Mammary epithelial cell (primary cell): Measurements from ENCODE around the gene USP6.

Experiments used
- CTCF ChIP-seq, 2 donors: IDR thresholded peaks in 1 of 2; conservative IDR thresholded peaks in 1 of 2; 2 replicates each; pipeline ENCODE4 v1.5.1; 2011 to 2012; ENCODE audit warnings: inconsistent platforms in 2 of 2, low read length in 2 of 2, mild to moderate bottlenecking in 2 of 2, control low read depth in 1 of 2, low read depth in 1 of 2; ENCODE audit not compliant: insufficient read depth in 1 of 2; ENCODE audit errors: extremely low read depth in 1 of 2
- EZH2 ChIP-seq: IDR thresholded peaks from 2 replicates; pipeline ENCODE4 v1.6.1; 2012; ENCODE audit warnings: low read length, inconsistent platforms, borderline replicate concordance

- TF ChIP-seq EZH2 (no peak), CTCF (conservative IDR thresholded peaks at IDR 0.05 in 1 of 2, IDR thresholded peaks at IDR 0.05 in 1 of 2; ENCODE audit: extremely low read depth in 1 of 2, insufficient read depth in 1 of 2, low read depth in 1 of 2, low read length in 2 of 2) (no peak)
Observed at GRCh38 chr17:5131146-5131715, 15.4 kb downstream of the USP6 start.
